ENCODE results near the gene IDH3B.
A peak's percentile ranks its signal among the peaks of the same experiment; 100 is the strongest.
"Not testable (repeated sequence)": the region's sequence is repeated elsewhere in the genome, so short reads cannot be mapped to it uniquely, and the experiment has no call there.

Gene IDH3B
- total RNA-seq: 85.5 to 87.3 reads per million in 2 donors

DNA sequence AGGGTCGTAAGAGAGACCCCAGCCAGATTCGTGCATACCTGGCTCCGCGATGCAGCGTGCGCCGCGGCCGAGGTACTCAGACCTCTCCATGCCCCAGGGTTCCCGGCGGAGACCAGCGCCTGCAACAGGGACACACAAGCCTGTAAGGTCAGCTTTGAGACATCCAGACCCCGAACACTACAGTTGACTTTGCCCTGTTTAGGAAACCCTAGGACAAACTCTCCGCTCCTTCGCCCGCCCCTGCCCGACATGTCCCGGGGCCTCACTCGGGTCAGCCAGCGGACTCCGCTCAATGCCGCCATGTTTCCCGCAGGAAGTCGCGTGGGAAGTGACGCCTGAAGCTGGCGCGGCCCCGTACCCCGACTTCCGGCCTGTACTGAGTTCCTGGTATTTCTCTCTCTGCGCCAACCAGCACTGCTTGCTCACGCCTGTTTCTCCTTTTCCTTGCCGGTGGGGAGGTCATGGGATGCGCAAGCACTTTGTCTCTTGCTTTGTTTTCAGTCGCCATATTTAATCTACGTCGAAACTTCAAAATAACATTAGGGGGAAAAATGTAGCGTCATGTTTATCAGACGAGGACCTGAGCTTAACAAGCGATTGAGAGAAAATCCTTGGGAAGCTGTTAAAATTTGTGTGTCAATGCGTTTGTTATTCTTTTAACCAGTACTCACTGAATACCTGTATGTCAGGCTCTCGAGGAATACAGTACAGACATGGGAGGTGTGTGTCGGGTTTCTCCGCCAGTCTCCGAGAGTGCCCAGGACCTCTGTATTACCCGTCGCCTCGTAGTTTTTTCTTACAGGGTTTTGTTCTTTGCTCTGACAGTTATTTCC lies at the start of gene IDH3B:
Gene IDH3B (minus strand): TSS at position 330 of the 833 bp plus-strand sequence. CDS start 28 bp downstream, at position 302.
- peak; percentile 82 for DNase-seq

DNA sequence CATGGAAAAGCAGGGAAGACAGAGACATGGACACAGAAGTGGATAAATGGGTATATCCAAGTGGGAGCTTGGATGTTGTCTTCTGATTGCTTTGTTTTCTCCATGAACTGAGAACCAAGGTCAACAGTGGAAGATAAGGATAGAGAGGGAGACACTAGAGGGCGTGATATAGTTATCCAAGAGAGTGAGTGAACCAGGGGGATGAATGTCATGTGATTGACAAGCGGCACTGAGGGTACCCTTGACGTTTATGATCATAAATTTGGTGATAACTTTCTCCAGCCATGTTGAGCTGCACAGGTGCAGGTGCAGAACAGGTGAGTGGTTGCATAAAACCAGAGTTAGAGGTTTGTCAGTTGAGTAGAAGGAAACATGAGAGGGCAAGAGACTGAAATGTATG lies 49.3 kb upstream of the IDH3B start:
- no peak for DNase-seq

DNA sequence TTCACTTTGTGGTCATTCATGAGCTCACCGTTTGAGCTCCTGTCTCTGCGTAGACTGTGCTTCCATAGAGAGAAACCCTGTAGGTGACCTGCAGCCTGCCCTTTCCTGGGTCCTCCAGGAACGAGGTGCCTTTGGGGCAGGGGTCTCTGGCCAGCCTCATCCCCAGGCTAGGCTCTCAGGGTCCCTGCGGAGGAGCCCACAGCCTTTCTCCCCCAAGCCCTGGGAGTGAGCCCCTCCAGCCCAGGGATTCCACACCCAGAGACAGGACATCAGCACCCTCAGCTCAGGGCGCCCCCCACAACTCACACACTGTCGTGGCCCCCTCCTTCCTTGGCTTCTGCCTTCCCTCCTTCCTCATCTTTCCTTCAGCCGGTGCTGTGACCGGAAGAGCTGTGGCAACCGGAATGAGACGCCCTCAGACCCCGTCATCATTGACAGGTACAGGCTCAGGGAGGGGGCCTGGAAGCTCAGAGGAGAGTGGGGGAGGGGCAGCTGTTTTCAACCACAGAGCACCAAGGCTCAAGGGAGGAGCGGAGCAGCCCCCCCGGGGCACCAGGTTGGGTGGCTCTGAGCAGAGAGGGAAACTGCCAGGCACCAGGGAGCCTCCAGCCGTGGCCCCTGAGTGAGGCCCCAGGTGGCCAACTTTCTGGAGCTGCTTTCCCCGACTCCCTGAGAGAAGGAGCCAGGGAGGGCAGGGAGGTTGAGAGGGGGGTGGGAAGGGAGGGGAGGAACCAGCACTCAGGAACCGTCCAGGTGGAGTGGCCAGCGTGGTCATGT lies 45.4 kb upstream of the IDH3B start:
- DNase-seq: no peak

DNA sequence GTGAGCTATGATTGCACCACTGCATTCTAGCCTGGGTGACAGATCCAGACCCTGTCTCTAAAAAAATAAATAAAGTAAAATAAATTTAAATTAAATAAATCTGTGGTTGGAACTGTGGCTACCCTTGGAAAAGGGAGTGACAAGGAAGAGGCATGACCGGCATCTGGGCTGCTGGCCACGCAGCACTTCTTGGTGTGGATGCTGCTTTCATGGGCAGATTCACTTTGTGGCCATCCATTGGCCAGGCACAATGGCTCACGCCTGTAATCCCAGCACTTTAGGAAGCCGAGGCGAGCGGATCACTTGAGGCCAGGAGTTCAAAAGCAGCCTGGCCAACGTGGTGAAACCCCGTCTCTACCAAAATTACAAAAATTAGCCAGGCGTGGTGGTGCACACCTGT lies 44.6 kb upstream of the IDH3B start:
- no peak for DNase-seq

- DNase-seq: no peak
Measured at GRCh38 chr20:2708073-2708415, 44.0 kb upstream of the IDH3B start.

GRCh38 chr20:2707353-2708072 lies 43.5 kb upstream of the IDH3B start:
- no peak for DNase-seq

DNA sequence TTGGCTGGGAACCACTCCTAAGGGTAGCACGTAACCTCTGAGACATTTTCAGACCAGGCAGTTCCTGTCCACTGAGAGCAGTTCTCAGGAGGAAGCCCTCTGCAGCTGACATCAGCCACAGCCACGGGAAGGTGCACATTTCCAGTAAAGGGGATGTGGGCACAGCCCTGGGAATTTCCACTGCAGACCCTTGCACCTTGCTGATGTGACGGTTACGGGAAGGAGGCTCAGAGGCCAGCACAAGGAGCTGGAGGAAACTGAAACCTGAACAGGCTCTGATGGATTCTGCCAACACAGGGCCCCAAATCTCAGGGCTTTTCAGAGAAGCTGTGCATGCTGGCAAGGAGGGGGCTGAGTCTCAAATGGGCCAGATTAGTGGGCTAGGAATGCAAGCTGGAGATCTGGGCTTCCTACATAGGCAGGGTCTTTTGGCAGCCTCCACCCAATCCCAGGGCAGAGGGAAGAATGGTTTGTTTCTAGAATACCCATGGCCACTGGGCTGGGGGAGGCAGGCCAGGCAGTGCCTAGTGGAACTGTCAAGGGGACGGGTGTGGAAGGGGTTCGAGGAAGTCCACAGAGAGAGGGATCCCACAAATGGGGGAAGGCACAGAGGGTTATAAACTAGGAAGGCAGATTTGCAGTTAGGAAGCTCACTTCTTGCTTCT lies 42.8 kb upstream of the IDH3B start:
- DNase-seq: no peak

GRCh38 chr20:2705931-2706645 lies 42.1 kb upstream of the IDH3B start:
- DNase-seq: no peak

DNA sequence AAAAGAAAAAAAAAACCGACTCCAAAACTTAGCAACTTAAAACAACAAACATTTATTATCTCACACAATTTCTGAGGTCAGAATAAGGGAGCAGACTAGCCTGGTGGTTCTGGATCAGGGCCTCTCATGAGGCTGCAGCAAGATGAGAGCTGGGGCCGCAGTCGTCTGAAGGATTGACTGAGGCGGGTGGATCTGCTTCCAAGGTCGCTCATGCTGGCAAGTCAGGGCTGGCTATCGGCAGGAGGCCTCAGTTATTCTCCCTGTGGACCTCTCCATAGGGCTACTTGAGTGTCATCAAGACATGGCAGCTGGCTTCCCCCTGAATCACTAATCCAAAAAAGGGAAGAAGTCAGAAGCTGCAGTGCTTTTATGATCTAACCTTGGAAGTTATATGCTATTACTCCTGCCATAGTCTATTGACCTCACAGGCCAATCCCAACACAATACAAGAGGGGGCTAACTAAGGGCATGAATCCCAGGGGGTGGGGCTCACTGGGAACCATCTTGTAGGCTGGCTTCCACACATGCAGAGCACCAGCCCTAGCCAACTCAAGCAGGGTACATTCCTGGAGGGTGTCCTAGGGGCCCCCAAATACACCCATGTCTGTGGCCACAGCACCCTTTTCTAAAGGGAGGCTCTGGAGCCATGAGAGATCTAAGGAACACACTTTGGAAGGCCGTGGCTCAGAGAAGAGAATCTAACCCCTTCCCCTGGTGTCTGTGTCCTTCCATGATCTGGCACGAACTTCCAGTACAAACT lies 39.9 kb upstream of the IDH3B start:
- DNase-seq: no peak

GRCh38 chr20:2701671-2702081 lies 37.7 kb upstream of the IDH3B start:
- DNase-seq: no peak

- DNase-seq: no peak
Measured at GRCh38 chr20:2700913-2701620, 37.1 kb upstream of the IDH3B start.

GRCh38 chr20:2699775-2700413 lies 35.9 kb upstream of the IDH3B start:
- DNase-seq: no peak

GRCh38 chr20:2698912-2699311 lies 34.9 kb upstream of the IDH3B start:
- DNase-seq: no peak

DNA sequence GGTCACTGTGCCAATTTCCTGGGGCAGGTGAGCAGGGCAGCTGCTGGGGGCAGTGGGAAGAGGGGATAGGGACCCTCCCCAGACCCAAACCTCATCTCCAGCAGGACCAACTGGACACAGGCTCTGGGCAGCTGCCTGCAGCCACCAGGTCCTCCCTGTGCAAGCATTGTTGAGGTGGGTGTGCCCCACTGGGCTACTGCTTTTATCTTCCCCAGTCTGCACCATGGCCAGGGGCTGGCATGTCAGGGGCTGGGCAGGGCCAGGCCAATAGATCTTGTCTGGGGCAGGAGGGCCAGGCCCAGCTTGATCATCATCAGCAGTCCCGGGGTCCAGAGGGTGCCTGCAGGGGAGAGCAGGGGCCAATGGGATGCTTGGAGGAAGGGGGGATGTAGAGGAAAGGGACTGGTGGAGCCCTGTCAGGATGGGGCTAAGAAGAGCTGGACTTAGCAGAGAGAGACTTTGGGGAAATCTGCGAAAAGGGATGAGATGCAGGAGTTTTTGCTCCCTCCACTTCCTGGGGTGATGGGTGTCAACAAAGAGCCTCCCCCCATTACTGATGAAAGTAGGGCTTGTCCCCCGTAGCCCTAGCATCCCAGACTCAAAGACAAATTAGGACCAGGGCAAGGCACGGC lies 34.3 kb upstream of the IDH3B start:
- no peak for DNase-seq

DNA sequence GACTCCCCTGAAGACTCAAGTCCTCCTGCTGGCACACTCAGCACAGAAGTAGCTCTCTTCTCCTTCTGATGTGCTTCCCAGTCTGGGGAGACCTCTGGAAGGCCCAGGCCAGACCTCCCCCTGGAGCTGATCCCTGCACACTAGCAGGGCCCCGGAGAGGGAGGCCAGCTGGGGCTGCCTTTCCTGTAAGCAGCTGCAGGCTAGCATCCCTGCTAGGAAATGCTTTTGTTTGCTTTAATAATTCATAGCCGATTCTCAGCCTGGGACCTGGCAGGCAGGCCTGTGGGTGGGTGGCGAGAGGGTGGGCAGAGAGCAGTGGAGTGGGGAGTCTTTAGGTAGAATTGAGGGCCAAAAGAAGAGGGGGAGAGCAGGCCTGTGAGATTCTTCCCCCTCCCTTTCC lies 33.8 kb upstream of the IDH3B start:
- no peak for DNase-seq

DNA sequence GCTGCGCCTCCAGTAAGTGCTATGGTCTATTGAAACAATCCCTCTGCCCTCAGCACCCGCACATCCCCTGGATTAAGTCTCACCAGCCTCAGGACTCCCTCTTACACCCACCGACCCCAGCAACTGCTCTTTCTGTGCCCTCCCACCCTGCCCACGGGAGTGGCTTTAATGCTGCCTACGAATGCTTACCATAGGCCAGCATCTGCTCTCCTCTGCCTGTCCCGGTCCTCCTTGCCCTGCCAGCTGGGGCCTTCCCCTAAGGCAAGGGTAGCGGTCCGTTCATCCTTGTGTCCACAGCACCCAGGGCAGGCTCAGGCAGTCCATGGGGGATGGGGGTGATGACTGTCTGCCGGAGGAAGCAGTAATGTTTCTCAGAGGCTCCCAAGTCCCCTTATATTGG lies 32.6 kb upstream of the IDH3B start:
- no peak for DNase-seq

- DNase-seq: not testable (repeated sequence)
Measured at GRCh38 chr20:2695984-2696525, 32.0 kb upstream of the IDH3B start.

GRCh38 chr20:2695206-2695983 lies 31.4 kb upstream of the IDH3B start:
- no peak for DNase-seq

GRCh38 chr20:2694519-2694918 lies 30.5 kb upstream of the IDH3B start:
- no peak for DNase-seq

All from activated gamma-delta T cell (primary cell).